ENCODE results near the gene PPP1R3D. TPM values are rescaled to one million over a fixed set of nuclear protein-coding genes. Genes with fewer than 3 reads are reported as not detected.

PPP1R3D gene
- total RNA-seq, 1 experiment from 2014 or later, result 2.7 TPM

- TF ChIP-seq CTCF (IDR thresholded peaks at IDR 0.05 in 2 of 3, conservative IDR thresholded peaks at IDR 0.05 in 1 of 3; ENCODE audit: borderline replicate concordance in 1 of 3, insufficient read depth in 1 of 3, low read depth in 2 of 3, low read length in 2 of 3) (no peak), MAX (IDR thresholded peaks at IDR 0.05) (no peak), YY1 (IDR thresholded peaks at IDR 0.05; ENCODE audit: extremely low read depth, insufficient replicate concordance, low read depth, low read length) (no peak), SRF (IDR thresholded peaks at IDR 0.05; ENCODE audit: low read depth) (no peak), JUND (IDR thresholded peaks at IDR 0.05) (no peak), EZH2phosphoT487 (IDR thresholded peaks at IDR 0.05; ENCODE audit: borderline replicate concordance) (no peak)
Measured at GRCh38 chr20:59920944-59921343, 19.2 kb downstream of the PPP1R3D start (continued).

- no peaks in the 10 kb centered on the region for H3K4me1 ChIP-seq (ENCODE audit: control insufficient read depth in 1 of 2, insufficient read depth in 2 of 2, low read length in 2 of 2)
- intact Hi-C loops (cut with micrococcal nuclease), result no loop called here
- POLR2A ChIA-PET, result no interaction called here
- no peak for TF ChIP-seq CTCF (IDR thresholded peaks at IDR 0.05 in 2 of 3, conservative IDR thresholded peaks at IDR 0.05 in 1 of 3; ENCODE audit: borderline replicate concordance in 1 of 3, insufficient read depth in 1 of 3, low read depth in 2 of 3, low read length in 2 of 3)
- TF ChIP-seq SIN3A (IDR thresholded peaks at IDR 0.05; ENCODE audit: low read depth), result no peak
- no peak for TF ChIP-seq ZBTB33 (IDR thresholded peaks at IDR 0.05; ENCODE audit: extremely low read depth, insufficient replicate concordance, low read length)
- no peak for TF ChIP-seq ELF1 (IDR thresholded peaks at IDR 0.05; ENCODE audit: borderline replicate concordance, low read depth)
- no peak for TF ChIP-seq EGR1 (IDR thresholded peaks at IDR 0.05; ENCODE audit: low read depth)
- TF ChIP-seq ATF3 (IDR thresholded peaks at IDR 0.05), result no peak
- TF ChIP-seq EZH2phosphoT487 (IDR thresholded peaks at IDR 0.05; ENCODE audit: borderline replicate concordance), result no peak
- no peak for TF ChIP-seq POLR2A (IDR thresholded peaks at IDR 0.05; ENCODE audit: borderline replicate concordance, extremely low read depth, insufficient read depth, insufficient read length)
- TF ChIP-seq MAX (IDR thresholded peaks at IDR 0.05), result no peak
- no peak for TF ChIP-seq ZFX (IDR thresholded peaks at IDR 0.05)
- no peak for TF ChIP-seq CBX3 (IDR thresholded peaks at IDR 0.05; ENCODE audit: low read depth)
- TF ChIP-seq FOSL1 (IDR thresholded peaks at IDR 0.05; ENCODE audit: low read depth), result no peak
- no peak for TF ChIP-seq ZNF274 (IDR thresholded peaks at IDR 0.05; ENCODE audit: low read depth, low read length)
- TF ChIP-seq TCF7L2 (IDR thresholded peaks at IDR 0.05; ENCODE audit: borderline replicate concordance, extremely low read depth, insufficient read depth, insufficient read length), result no peak
- H2AFZ ChIP-seq (ENCODE audit: low read depth, low read length, poor library complexity, severe bottlenecking), result no peak overlapping the region
- no peaks in the 10 kb centered on the region for H3K79me2 ChIP-seq (ENCODE audit: insufficient read depth, low read length)
- H3K9me3 ChIP-seq (ENCODE audit: control insufficient read depth in 1 of 2, insufficient read depth in 1 of 2, low read depth in 1 of 2, low read length in 2 of 2), result no peaks in the 10 kb centered on the region
- ATAC-seq (no peak), DNase-seq (ENCODE audit: low read depth, low spot score) (no peak)
- no peak overlapping the region for H3K4me2 ChIP-seq (ENCODE audit: low read length)
- no TSS peak for BruUV-seq (replicated peaks)
- H3K27ac ChIP-seq (ENCODE audit: low read depth, low read length), result no peak overlapping the region
- peaks cover 34% of the 10 kb centered on the region for H3K27me3 ChIP-seq (ENCODE audit: insufficient read depth, low read length)
- H3K9me2 ChIP-seq (ENCODE audit: insufficient read depth), result no peaks in the 10 kb centered on the region
- no peak overlapping the region for H3K9ac ChIP-seq (ENCODE audit: low read length)
- no peaks in the 10 kb centered on the region for H3K36me3 ChIP-seq (ENCODE audit: control insufficient read depth in 1 of 2, insufficient read depth in 2 of 2, low read length in 2 of 2)
- H4K20me1 ChIP-seq (ENCODE audit: insufficient read depth), result no peaks in the 10 kb centered on the region
- CTCF ChIA-PET, result no interaction called here
- RAD21 ChIA-PET (ENCODE audit: low non-redundant PET in 1 of 2, low total read pairs in 2 of 2, uncharacterized antibody in 2 of 2, unreplicated experiment in 2 of 2), result no interaction called here
- H3K4me3 ChIP-seq (replicated peaks in 1 of 2; ENCODE audit: low read depth in 1 of 2, low read length in 2 of 2), result no peak overlapping the region
Measured at GRCh38 chr20:59912609-59913008, 27.5 kb downstream of the PPP1R3D start.
